Uterus (tissue), 2 donors: Measurements from ENCODE around the gene TNNI3.

ENCODE experiments used
- POLR2A ChIP-seq, 2 donors: fragments of 450-650 bp; IDR thresholded peaks; one replicate each; pipeline ENCODE4 v1.6.1; 2016; ENCODE audit warnings: antibody characterized with exemption in 2 of 2, mild to moderate bottlenecking in 1 of 2, moderate library complexity in 1 of 2
- TF ChIP-seq, protein P1 (sequence below), 4 experiments: fragments of 200-600 bp in 2 of 4; fragments of 450-650 bp in 2 of 4; sonication (generic) in 2 of 4; IDR thresholded peaks; one replicate each; pipeline ENCODE4 v1.5.1; 2016 to 2019; ENCODE audit warnings: antibody characterized with exemption in 4 of 4, mild to moderate bottlenecking in 2 of 4, moderate library complexity in 1 of 4

DNA sequence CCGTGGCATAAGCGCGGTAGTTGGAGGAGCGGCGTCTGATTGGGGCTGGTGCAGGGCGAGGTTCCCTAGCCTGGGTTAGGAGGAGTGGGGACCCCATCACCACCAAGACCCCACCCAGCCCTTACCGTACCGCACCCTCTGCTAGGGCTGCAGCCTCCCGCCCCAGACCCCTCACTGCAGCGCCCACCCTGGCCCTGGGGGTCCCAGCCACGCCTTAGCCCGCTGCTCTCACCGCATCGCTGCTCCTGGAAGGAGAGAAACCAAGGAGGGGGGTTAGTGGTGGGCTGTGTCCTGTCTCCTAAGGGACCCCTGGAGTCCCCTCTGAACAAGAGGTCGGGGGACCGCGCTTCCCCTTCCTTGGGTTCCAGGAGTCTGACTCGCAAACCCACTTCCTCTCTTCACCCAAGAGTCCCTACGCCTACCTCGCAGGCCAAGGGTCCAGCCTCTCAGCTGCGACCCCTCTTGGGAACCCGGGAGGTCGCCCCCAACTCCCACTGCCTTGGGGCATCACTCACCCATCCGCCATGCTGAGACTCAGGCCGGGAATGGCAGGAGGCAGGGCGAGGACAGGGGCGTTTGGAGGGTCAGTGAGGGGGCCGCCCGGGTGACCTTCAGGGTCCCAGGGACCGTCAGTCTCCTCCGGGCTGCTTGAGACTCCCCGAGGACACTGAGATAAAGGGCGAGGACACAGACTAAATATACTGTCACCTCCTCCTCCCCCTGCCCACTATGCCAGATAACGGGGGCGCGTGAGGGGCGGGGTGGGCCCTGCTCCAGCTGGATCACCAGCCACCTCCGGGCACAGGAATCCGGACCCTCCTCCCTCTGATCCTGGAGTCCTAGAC lies at the start of gene TNNI3:
- TF ChIP-seq POLR2A (IDR thresholded peaks at IDR 0.05), result no peak
- TF ChIP-seq, protein P1, sequence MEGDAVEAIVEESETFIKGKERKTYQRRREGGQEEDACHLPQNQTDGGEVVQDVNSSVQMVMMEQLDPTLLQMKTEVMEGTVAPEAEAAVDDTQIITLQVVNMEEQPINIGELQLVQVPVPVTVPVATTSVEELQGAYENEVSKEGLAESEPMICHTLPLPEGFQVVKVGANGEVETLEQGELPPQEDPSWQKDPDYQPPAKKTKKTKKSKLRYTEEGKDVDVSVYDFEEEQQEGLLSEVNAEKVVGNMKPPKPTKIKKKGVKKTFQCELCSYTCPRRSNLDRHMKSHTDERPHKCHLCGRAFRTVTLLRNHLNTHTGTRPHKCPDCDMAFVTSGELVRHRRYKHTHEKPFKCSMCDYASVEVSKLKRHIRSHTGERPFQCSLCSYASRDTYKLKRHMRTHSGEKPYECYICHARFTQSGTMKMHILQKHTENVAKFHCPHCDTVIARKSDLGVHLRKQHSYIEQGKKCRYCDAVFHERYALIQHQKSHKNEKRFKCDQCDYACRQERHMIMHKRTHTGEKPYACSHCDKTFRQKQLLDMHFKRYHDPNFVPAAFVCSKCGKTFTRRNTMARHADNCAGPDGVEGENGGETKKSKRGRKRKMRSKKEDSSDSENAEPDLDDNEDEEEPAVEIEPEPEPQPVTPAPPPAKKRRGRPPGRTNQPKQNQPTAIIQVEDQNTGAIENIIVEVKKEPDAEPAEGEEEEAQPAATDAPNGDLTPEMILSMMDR (IDR thresholded peaks at IDR 0.05), result no peak
